MM.1S (cell line): ENCODE measurements around the gene EPS8L2.

ENCODE experiments used
- EZH2 ChIP-seq: fragments of 300-600 bp; sonication (generic); optimal IDR thresholded peaks from 2 replicates; pipeline ENCODE3; 2017; ENCODE audit warnings: low read depth, mild to moderate bottlenecking, antibody characterized with exemption, low read length, mixed read lengths
- EZH2phosphoT487 ChIP-seq: fragments of 300-600 bp; sonication (generic); IDR thresholded peaks from 2 replicates; pipeline ENCODE4 v1.6.1; 2018; ENCODE audit warnings: antibody characterized with exemption, low read length
- TF ChIP-seq, protein P1 (sequence below): fragments of 300-600 bp; sonication (generic); IDR thresholded peaks from 2 replicates; pipeline ENCODE4 v1.5.1; 2016; ENCODE audit warnings: antibody characterized with exemption, low read length, mixed read lengths

DNA sequence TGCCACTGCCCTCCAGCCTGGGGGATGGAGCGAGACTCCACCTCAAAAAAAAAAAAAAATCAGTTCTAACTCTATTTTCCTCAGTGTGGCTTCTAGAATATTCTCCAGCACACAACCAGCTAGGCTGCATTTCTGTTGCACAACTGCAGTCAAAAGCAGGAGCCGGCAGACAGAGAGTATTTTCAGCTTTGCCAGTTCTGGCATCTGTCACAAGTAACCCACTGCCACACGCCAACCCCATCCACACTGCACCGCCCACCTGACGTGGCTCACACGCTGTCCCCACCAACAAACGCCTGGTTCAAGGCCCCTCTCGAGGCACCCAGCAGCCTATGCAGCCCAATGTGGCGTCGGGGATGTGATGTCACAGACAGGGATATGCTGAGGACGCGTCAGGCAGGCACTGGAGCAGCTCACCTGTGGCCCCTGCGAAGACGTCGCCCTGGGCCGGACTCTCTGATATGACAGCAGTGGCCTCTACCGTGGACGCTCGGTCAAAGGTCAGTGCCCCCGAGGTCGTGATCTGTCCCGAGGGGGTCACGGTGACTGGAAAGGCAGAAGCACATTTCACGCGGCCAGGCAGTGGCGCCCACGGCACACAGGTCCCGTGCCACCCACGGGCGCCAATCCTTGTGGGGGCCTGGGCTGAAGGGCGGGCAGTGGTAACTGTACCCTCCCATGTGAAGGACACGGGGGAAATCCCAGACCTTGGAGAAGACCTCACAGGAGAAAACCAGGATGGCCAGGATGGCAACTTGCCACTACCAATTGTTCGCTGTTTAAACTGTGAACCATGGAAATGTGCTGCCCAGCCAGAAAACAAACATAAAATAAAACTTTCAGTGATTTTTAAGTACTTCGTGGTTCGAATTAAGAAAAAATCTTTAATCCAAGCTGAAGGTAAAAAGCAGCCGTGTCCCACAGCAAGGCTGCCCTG lies 26.5 kb upstream of the EPS8L2 start:
- TF ChIP-seq EZH2 (no peak), EZH2phosphoT487 (no peak)
- TF ChIP-seq, protein P1, sequence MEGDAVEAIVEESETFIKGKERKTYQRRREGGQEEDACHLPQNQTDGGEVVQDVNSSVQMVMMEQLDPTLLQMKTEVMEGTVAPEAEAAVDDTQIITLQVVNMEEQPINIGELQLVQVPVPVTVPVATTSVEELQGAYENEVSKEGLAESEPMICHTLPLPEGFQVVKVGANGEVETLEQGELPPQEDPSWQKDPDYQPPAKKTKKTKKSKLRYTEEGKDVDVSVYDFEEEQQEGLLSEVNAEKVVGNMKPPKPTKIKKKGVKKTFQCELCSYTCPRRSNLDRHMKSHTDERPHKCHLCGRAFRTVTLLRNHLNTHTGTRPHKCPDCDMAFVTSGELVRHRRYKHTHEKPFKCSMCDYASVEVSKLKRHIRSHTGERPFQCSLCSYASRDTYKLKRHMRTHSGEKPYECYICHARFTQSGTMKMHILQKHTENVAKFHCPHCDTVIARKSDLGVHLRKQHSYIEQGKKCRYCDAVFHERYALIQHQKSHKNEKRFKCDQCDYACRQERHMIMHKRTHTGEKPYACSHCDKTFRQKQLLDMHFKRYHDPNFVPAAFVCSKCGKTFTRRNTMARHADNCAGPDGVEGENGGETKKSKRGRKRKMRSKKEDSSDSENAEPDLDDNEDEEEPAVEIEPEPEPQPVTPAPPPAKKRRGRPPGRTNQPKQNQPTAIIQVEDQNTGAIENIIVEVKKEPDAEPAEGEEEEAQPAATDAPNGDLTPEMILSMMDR: no peak
